ENCODE data around the gene GIMAP1. TPM values are rescaled to one million over a fixed set of nuclear protein-coding genes. Genes with fewer than 3 reads are reported as not detected.
"Not testable (repeated sequence)": the region's sequence is repeated elsewhere in the genome, so short reads cannot be mapped to it uniquely, and the experiment has no call there.

Gene GIMAP1
- total and polyA plus RNA-seq, 7 donors, result 1.6 to 10.3 (median 5.0) TPM

DNA sequence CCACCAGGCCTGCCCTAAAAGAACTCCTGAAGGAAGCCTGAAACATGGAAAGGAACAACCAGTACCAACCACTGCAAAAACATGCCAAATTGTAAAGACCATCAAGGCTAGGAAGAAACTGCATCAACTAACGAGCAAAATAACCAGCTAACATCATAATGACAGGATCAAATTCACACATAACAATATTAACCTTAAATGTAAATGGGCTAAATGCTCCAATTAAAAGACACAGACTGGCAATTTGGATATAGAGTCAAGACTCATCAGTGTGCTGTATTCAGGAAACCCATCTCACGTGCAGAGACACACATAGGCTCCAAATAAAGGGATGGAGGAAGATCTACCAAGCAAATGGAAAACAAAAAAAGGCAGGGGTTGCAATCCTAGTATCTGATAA lies 36.0 kb upstream of the GIMAP1 start:
- 88 to 90% methylated on average over 2 of the region's 2 CpGs for WGBS, 2 donors
- not testable (repeated sequence) for DNase-seq

GRCh38 chr7:150685219-150686029 lies 31.0 kb upstream of the GIMAP1 start, which contains the start of gene GIMAP2:
GIMAP2 (plus strand) TSS chr7:150685706; CDS start chr7:150687060, 1,354 bp downstream.
- peaks cover 0 to 6% (median 2%) of the 10 kb centered on the region in 4 donors for H3K4me1 ChIP-seq
- 3 to 5% methylated on average over 6 of the region's 6 CpGs for WGBS, 2 donors
- H3K9me3 ChIP-seq, result no peaks in the 10 kb centered on the region
- peaks cover 0 to 6% (median 0%) of the 10 kb centered on the region in 4 donors for H3K36me3 ChIP-seq
- H3K27me3 ChIP-seq, result no peaks in the 10 kb centered on the region
- intact Hi-C loops (cut with DNase I), result no loop called here
- H3K27ac ChIP-seq, result peak within 1 kb of the TSS; percentile 55 to 77 (median 68)
- TF ChIP-seq POLR2A (IDR thresholded peaks at IDR 0.05), result no peak
- TF ChIP-seq EP300 (IDR thresholded peaks at IDR 0.05), result no peak
- TF ChIP-seq, protein P1, sequence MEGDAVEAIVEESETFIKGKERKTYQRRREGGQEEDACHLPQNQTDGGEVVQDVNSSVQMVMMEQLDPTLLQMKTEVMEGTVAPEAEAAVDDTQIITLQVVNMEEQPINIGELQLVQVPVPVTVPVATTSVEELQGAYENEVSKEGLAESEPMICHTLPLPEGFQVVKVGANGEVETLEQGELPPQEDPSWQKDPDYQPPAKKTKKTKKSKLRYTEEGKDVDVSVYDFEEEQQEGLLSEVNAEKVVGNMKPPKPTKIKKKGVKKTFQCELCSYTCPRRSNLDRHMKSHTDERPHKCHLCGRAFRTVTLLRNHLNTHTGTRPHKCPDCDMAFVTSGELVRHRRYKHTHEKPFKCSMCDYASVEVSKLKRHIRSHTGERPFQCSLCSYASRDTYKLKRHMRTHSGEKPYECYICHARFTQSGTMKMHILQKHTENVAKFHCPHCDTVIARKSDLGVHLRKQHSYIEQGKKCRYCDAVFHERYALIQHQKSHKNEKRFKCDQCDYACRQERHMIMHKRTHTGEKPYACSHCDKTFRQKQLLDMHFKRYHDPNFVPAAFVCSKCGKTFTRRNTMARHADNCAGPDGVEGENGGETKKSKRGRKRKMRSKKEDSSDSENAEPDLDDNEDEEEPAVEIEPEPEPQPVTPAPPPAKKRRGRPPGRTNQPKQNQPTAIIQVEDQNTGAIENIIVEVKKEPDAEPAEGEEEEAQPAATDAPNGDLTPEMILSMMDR (IDR thresholded peaks at IDR 0.05), result no peak
- no peak for TF ChIP-seq POLR2AphosphoS5 (IDR thresholded peaks at IDR 0.05)
- H3K4me3 ChIP-seq, result peak within 1 kb of the TSS; percentile 40 to 55 (median 46)
- no peak for DNase-seq

More for the DNA sequence above, 36.0 kb upstream of the GIMAP1 start:
- H3K36me3 ChIP-seq; H3K4me1 ChIP-seq; H3K27me3 ChIP-seq; H3K9me3 ChIP-seq; intact Hi-C loops (cut with DNase I); H3K4me3 ChIP-seq; H3K27ac ChIP-seq: not testable (repeated sequence)

DNA sequence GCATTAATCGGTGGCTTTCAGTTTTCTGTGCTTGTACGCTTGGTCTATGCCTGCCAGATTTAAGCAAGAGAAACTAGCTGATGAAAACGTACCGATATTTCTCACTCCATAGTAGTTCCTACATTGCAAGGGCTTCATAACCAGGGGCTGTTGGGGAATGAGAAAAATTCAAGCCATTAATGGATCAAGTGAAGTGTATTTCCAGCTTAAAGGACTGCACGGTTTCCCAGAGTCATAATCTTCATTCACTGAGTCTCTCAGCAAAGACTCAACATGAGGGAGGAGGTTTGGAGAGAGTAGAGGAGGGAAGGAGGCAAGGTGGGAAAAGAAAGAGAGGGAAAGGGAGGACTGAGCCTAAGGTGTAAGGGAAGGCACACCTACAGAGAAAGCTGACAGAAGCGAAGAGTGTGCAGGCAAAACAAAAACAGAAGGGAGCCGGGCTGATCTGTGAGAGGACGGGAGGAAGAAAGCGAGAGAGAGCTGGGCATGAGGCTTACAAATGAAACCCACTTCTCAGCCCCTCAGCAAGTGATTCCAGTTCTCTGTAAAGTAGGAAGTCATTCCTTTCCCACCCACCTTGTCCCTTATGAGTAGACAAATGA lies 30.3 kb upstream of the GIMAP1 start:
- TF ChIP-seq POLR2AphosphoS5 (IDR thresholded peaks at IDR 0.05) (no peak), EP300 (IDR thresholded peaks at IDR 0.05) (no peak), POLR2A (IDR thresholded peaks at IDR 0.05) (no peak)
- TF ChIP-seq, protein P1 (IDR thresholded peaks at IDR 0.05), result no peak
- Histone ChIP-seq H3K36me3 (peaks cover 0 to 10% (median 0%) of the 10 kb centered on the region in 4 donors), H3K27ac (peak overlapping the region; percentile 55 to 77 (median 68)), H3K27me3 (no peaks in the 10 kb centered on the region), H3K9me3 (peaks cover 0 to 3% (median 0%) of the 10 kb centered on the region in 4 donors), H3K4me3 (peak overlapping the region; percentile 40 to 55 (median 46)), H3K4me1 (peaks cover 0 to 6% (median 2%) of the 10 kb centered on the region in 4 donors)
- DNase-seq, result no peak
- 33 to 67% methylated on average over 8 of the region's 9 CpGs for WGBS, 2 donors
- intact Hi-C loops (cut with DNase I), result no loop called here

DNA sequence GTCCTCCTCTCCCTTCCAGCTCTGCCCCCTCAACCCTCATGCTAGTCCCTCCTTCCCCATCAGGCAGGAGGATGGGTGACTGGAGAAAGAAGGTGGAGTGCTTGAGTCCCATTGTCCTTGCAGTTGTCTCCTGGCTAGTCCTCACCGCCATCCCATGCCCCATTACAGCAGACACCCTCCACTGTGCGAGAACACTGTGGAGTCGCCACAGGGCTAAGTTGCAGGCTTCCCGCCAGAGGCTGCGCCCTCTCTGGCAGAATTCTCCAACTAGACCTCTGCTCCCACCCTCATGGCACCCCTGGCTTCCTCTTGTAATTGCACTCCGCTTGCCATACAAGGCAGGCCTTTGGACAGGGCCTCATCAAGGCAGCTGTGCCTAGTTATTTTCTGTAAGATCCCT lies 27.8 kb upstream of the GIMAP1 start:
- Histone ChIP-seq H3K4me1 (peaks cover 0 to 6% (median 2%) of the 10 kb centered on the region in 4 donors), H3K9me3 (peaks cover 0 to 10% (median 0%) of the 10 kb centered on the region in 4 donors), H3K27ac (no peak overlapping the region), H3K27me3 (no peaks in the 10 kb centered on the region), H3K36me3 (peaks cover 0 to 10% (median 0%) of the 10 kb centered on the region in 4 donors), H3K4me3 (no peak overlapping the region)
- intact Hi-C loops (cut with DNase I), result no loop called here
- 98 to 100% methylated on average over 6 of the region's 6 CpGs for WGBS, 2 donors
- no peak for DNase-seq
- TF ChIP-seq, protein P1 (IDR thresholded peaks at IDR 0.05), result no peak
- TF ChIP-seq POLR2A (IDR thresholded peaks at IDR 0.05), result no peak
- no peak for TF ChIP-seq EP300 (IDR thresholded peaks at IDR 0.05)
- TF ChIP-seq POLR2AphosphoS5 (IDR thresholded peaks at IDR 0.05), result no peak

- TF ChIP-seq EP300 (IDR thresholded peaks at IDR 0.05) (no peak), POLR2A (IDR thresholded peaks at IDR 0.05) (no peak), POLR2AphosphoS5 (IDR thresholded peaks at IDR 0.05) (no peak)
- TF ChIP-seq, protein P1 (IDR thresholded peaks at IDR 0.05), result no peak
- 47 to 53% methylated on average over 2 of the region's 2 CpGs for WGBS, 2 donors
- no peaks in the 10 kb centered on the region for H3K4me1 ChIP-seq
- H3K27ac ChIP-seq, result no peak overlapping the region
- H3K9me3 ChIP-seq, result peaks cover 0 to 16% (median 6%) of the 10 kb centered on the region in 4 donors
- intact Hi-C loops (cut with DNase I), result no loop called here
- peaks cover 0 to 2% (median 0%) of the 10 kb centered on the region in 4 donors for H3K36me3 ChIP-seq
- no peak overlapping the region for H3K4me3 ChIP-seq
- no peak for DNase-seq
- no peaks in the 10 kb centered on the region for H3K27me3 ChIP-seq
Observed at GRCh38 chr7:150695654-150696053, 20.8 kb upstream of the GIMAP1 start.

Data from sigmoid colon (tissue), 7 donors.